ENCODE measurements around the gene UBR4. TPM values are rescaled to one million over a fixed set of nuclear protein-coding genes. Genes with fewer than 3 reads are reported as not detected.

The UBR4 gene
- total and polyA plus RNA-seq, 2 experiments from 2014 or later: 111 to 230 TPM

GRCh38 chr1:19196331-19196730, 13.7 kb downstream of the UBR4 start:
- Histone ChIP-seq H3K4me3 (no peak overlapping the region), H2AFZ (no peak overlapping the region), H3K27me3 (ENCODE audit: insufficient read depth) (no peaks in the 10 kb centered on the region), H3K4me2 (no peak overlapping the region), H3K27ac (ENCODE audit: low read depth) (no peak overlapping the region), H3K9me2 (ENCODE audit: insufficient read depth) (no peaks in the 10 kb centered on the region), H3K79me2 (replicated peaks; ENCODE audit: insufficient read depth) (peaks cover 71% of the 10 kb centered on the region), H4K20me1 (replicated peaks; ENCODE audit: insufficient read depth) (peaks cover 50% of the 10 kb centered on the region), H3K4me1 (ENCODE audit: insufficient read depth) (no peaks in the 10 kb centered on the region), H3F3A (replicated peaks; ENCODE audit: low read depth) (no peaks in the 10 kb centered on the region; the same call in 1 of the 2 replicates), H3K36me3 (ENCODE audit: insufficient read depth) (peaks cover 75% of the 10 kb centered on the region)
- H3K27ac Mint-ChIP-seq: no peak overlapping the region
- no peaks in the 10 kb centered on the region for H3K9me3 Mint-ChIP-seq
- H3K4me3 Mint-ChIP-seq: no peak overlapping the region
- H3K4me1 Mint-ChIP-seq: no peaks in the 10 kb centered on the region
- ATAC-seq (no peak), DNase-seq (ENCODE audit: low spot score) (no peak)
- peaks cover 2% of the 10 kb centered on the region for H3K27me3 Mint-ChIP-seq (ENCODE audit: insufficient read depth, low read depth, poor library complexity)
- peaks cover 79% of the 10 kb centered on the region for H3K36me3 Mint-ChIP-seq (ENCODE audit: low read depth)
- TF ChIP-seq, protein P1, sequence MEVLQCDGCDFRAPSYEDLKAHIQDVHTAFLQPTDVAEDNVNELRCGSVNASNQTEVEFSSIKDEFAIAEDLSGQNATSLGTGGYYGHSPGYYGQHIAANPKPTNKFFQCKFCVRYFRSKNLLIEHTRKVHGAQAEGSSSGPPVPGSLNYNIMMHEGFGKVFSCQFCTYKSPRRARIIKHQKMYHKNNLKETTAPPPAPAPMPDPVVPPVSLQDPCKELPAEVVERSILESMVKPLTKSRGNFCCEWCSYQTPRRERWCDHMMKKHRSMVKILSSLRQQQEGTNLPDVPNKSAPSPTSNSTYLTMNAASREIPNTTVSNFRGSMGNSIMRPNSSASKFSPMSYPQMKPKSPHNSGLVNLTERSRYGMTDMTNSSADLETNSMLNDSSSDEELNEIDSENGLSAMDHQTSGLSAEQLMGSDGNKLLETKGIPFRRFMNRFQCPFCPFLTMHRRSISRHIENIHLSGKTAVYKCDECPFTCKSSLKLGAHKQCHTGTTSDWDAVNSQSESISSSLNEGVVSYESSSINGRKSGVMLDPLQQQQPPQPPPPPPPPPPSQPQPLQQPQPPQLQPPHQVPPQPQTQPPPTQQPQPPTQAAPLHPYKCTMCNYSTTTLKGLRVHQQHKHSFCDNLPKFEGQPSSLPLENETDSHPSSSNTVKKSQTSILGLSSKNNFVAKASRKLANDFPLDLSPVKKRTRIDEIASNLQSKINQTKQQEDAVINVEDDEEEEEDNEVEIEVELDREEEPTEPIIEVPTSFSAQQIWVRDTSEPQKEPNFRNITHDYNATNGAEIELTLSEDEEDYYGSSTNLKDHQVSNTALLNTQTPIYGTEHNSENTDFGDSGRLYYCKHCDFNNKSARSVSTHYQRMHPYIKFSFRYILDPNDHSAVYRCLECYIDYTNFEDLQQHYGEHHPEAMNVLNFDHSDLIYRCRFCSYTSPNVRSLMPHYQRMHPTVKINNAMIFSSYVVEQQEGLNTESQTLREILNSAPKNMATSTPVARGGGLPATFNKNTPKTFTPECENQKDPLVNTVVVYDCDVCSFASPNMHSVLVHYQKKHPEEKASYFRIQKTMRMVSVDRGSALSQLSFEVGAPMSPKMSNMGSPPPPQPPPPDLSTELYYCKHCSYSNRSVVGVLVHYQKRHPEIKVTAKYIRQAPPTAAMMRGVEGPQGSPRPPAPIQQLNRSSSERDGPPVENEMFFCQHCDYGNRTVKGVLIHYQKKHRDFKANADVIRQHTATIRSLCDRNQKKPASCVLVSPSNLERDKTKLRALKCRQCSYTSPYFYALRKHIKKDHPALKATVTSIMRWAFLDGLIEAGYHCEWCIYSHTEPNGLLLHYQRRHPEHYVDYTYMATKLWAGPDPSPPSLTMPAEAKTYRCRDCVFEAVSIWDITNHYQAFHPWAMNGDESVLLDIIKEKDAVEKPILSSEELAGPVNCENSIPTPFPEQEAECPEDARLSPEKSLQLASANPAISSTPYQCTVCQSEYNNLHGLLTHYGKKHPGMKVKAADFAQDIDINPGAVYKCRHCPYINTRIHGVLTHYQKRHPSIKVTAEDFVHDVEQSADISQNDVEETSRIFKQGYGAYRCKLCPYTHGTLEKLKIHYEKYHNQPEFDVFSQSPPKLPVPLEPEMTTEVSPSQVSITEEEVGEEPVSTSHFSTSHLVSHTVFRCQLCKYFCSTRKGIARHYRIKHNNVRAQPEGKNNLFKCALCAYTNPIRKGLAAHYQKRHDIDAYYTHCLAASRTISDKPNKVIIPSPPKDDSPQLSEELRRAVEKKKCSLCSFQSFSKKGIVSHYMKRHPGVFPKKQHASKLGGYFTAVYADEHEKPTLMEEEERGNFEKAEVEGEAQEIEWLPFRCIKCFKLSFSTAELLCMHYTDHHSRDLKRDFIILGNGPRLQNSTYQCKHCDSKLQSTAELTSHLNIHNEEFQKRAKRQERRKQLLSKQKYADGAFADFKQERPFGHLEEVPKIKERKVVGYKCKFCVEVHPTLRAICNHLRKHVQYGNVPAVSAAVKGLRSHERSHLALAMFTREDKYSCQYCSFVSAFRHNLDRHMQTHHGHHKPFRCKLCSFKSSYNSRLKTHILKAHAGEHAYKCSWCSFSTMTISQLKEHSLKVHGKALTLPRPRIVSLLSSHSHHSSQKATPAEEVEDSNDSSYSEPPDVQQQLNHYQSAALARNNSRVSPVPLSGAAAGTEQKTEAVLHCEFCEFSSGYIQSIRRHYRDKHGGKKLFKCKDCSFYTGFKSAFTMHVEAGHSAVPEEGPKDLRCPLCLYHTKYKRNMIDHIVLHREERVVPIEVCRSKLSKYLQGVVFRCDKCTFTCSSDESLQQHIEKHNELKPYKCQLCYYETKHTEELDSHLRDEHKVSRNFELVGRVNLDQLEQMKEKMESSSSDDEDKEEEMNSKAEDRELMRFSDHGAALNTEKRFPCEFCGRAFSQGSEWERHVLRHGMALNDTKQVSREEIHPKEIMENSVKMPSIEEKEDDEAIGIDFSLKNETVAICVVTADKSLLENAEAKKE (CRISPR knock-in tag; IDR thresholded peaks at IDR 0.05): no peak
- TF ChIP-seq NANOG (IDR thresholded peaks at IDR 0.05; ENCODE audit: borderline replicate concordance) (no peak), ETS1 (IDR thresholded peaks at IDR 0.05) (no peak), ZNF331 (CRISPR knock-in tag; IDR thresholded peaks at IDR 0.05; ENCODE audit: low read depth) (no peak), POLR2AphosphoS5 (IDR thresholded peaks at IDR 0.05; ENCODE audit: low read depth) (no peak)

- H3K9me3 Mint-ChIP-seq: no peaks in the 10 kb centered on the region
- H3K36me3 ChIP-seq (ENCODE audit: insufficient read depth): peaks cover 74% of the 10 kb centered on the region
- no peak overlapping the region for H3K27ac Mint-ChIP-seq
- TF ChIP-seq JUNB (IDR thresholded peaks at IDR 0.05; ENCODE audit: unreplicated experiment) (no peak), EZH2phosphoT487 (IDR thresholded peaks at IDR 0.05; ENCODE audit: unreplicated experiment) (no peak), EZH2 (IDR thresholded peaks at IDR 0.05; ENCODE audit: low read depth, unreplicated experiment) (no peak), ZNF114 (CRISPR knock-in tag; IDR thresholded peaks at IDR 0.05) (no peak)
These were observed 17.1 kb downstream of the UBR4 start for GRCh38 chr1:19193004-19193403.

More at GRCh38 chr1:19193004-19193403, 17.1 kb downstream of the UBR4 start:
- Mint-ChIP-seq H3K4me3 (no peak overlapping the region), H3K4me1 (peaks cover 12% of the 10 kb centered on the region), H3K27me3 (ENCODE audit: insufficient read depth, low read depth, poor library complexity) (peaks cover 4% of the 10 kb centered on the region), H3K36me3 (ENCODE audit: low read depth) (peaks cover 81% of the 10 kb centered on the region)
- no peak overlapping the region for H3K27ac ChIP-seq (ENCODE audit: low read depth)
- no peaks in the 10 kb centered on the region; the same call in 1 of the 2 replicates for H3K4me1 ChIP-seq (ENCODE audit: insufficient read depth)
- H3F3A ChIP-seq (replicated peaks; ENCODE audit: low read depth): no peaks in the 10 kb centered on the region
- H2AFZ ChIP-seq: no peak overlapping the region
- no peaks in the 10 kb centered on the region for H3K9me2 ChIP-seq (ENCODE audit: insufficient read depth)
- H3K27me3 ChIP-seq (ENCODE audit: insufficient read depth): no peaks in the 10 kb centered on the region
- H3K79me2 ChIP-seq (replicated peaks; ENCODE audit: insufficient read depth): peaks cover 64% of the 10 kb centered on the region
- DNase-seq (ENCODE audit: low spot score) (no peak), ATAC-seq (no peak)
- no peak overlapping the region for H3K4me3 ChIP-seq
- H3K4me2 ChIP-seq: no peak overlapping the region
- peaks cover 40% of the 10 kb centered on the region for H4K20me1 ChIP-seq (replicated peaks; ENCODE audit: insufficient read depth)

All from GM23338 (cell line).